ENCODE results near the gene DHCR7.

DNA sequence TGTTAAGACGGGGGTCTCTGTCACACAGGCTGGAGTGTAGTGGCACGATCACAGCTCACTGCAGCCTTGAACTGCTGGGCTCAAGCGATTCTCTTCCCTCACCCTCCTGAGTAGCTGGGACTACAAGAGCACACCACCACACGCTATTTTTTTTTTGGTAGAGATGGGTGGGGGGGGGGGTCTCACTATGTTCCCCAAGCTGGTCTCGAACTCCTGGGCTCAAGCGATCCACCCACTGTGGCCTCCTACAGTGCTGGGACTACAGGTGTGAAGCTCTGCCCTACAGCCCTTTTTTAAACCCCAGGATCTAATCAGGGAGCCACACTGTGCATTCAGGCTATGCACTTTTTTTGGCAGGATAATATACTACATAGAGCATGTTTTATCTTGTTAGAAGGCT is 1.4 kb upstream of the DHCR7 start:
- TF ChIP-seq POLR2A (IDR thresholded peaks at IDR 0.05): no peak
- TF ChIP-seq, protein P1, sequence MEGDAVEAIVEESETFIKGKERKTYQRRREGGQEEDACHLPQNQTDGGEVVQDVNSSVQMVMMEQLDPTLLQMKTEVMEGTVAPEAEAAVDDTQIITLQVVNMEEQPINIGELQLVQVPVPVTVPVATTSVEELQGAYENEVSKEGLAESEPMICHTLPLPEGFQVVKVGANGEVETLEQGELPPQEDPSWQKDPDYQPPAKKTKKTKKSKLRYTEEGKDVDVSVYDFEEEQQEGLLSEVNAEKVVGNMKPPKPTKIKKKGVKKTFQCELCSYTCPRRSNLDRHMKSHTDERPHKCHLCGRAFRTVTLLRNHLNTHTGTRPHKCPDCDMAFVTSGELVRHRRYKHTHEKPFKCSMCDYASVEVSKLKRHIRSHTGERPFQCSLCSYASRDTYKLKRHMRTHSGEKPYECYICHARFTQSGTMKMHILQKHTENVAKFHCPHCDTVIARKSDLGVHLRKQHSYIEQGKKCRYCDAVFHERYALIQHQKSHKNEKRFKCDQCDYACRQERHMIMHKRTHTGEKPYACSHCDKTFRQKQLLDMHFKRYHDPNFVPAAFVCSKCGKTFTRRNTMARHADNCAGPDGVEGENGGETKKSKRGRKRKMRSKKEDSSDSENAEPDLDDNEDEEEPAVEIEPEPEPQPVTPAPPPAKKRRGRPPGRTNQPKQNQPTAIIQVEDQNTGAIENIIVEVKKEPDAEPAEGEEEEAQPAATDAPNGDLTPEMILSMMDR (IDR thresholded peaks at IDR 0.05): no peak
